Loucy (cell line): ENCODE measurements around the gene CAMK2N2.

ENCODE experiments used
- EZH2phosphoT487 ChIP-seq: fragments of 200-600 bp; IDR thresholded peaks from 2 replicates; pipeline ENCODE4 v1.6.1; 2018; ENCODE audit warnings: antibody characterized with exemption, mild to moderate bottlenecking, moderate library complexity, borderline replicate concordance
- TF ChIP-seq, protein P1 (sequence below): fragments of 200-600 bp; sonication (generic); conservative IDR thresholded peaks from 2 replicates; pipeline ENCODE4 v1.5.1; 2014; ENCODE audit warnings: mild to moderate bottlenecking, antibody characterized with exemption, low read length

DNA sequence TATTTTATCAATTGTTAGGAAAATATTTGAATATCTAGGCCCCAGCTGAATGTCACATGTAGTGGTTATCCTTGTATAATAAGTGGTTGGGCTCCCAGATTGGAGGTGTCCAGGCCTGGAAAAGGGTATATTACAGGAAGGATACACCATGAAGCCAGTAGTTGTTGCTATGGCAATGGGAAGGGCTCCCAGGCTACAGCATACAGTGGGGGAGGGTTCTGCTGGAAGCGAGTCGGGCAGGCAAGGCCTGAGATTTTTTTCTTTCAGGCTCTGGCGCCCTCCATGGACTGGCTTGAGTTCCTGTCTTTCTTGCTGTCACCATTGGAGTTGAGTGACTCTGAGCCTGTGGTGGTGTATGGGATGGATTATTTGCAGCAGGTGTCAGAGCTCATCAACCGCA is 23.3 kb upstream of the CAMK2N2 start:
- TF ChIP-seq, protein P1, sequence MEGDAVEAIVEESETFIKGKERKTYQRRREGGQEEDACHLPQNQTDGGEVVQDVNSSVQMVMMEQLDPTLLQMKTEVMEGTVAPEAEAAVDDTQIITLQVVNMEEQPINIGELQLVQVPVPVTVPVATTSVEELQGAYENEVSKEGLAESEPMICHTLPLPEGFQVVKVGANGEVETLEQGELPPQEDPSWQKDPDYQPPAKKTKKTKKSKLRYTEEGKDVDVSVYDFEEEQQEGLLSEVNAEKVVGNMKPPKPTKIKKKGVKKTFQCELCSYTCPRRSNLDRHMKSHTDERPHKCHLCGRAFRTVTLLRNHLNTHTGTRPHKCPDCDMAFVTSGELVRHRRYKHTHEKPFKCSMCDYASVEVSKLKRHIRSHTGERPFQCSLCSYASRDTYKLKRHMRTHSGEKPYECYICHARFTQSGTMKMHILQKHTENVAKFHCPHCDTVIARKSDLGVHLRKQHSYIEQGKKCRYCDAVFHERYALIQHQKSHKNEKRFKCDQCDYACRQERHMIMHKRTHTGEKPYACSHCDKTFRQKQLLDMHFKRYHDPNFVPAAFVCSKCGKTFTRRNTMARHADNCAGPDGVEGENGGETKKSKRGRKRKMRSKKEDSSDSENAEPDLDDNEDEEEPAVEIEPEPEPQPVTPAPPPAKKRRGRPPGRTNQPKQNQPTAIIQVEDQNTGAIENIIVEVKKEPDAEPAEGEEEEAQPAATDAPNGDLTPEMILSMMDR, result peak; percentile 71
- no peak for TF ChIP-seq EZH2phosphoT487
